HCT116 (cell line): ENCODE data around the gene PXN. TPM values are rescaled to one million over a fixed set of nuclear protein-coding genes. Genes with fewer than 3 reads are reported as not detected.

Experiments used
- ATAC-seq: fragments of 200-7000 bp; cut with Tn5 transposase; 2 replicates; pipeline ENCODE4 v1.9.1; 2020; ENCODE audit warnings: mild to moderate bottlenecking, moderate library complexity
- BruUV-seq: library from RNA; stranded (reverse); fragments of 400-500 nt; replicated peaks from 2 replicates; lab custom pipeline; 2021; lab: Mats Ljungman, UMichigan
- CTCF ChIA-PET: fragments of 300-600 bp; sonication (Branson Sonifier 250); formaldehyde crosslinking; loops from one replicate; lab custom pipeline; 2021; ENCODE audit warnings: antibody characterized with exemption; lab: Charles Lee
- POLR2A ChIA-PET: fragments of 300-600, 350-600 bp; sonication (Branson Sonifier 250); formaldehyde crosslinking; loops from one replicate; lab custom pipeline; 2021; ENCODE audit warnings: antibody characterized with exemption; lab: Charles Lee
- RAD21 ChIA-PET, 2 experiments: fragments of 300-600 bp; sonication (Branson Sonifier 250); formaldehyde crosslinking; loops; one replicate each; lab custom pipeline; 2023; ENCODE audit warnings: low total read pairs in 2 of 2; ENCODE audit not compliant: uncharacterized antibody in 2 of 2, unreplicated experiment in 2 of 2, low non-redundant PET in 1 of 2; lab: Charles Lee
- DNase-seq: peaks from one replicate; pipeline ENCODE4 v3.0.0-alpha.2; 2010; ENCODE audit warnings: low read depth, low spot score
- H2AFZ ChIP-seq: fragments of 200-600 bp; shearing (Covaris generic), sonication (generic); 2 replicates; pipeline ENCODE4 v1.6.1; 2017; ENCODE audit warnings: low read depth, mixed run types, mixed read lengths, antibody characterized with exemption, low read length; ENCODE audit not compliant: poor library complexity, severe bottlenecking
- H3K27ac ChIP-seq: 2 replicates; pipeline ENCODE4 v1.5.1; 2012; ENCODE audit warnings: low read depth, low read length
- H3K27me3 ChIP-seq: fragments of 200-600 bp; sonication (generic); 2 replicates; pipeline ENCODE4 v1.6.1; 2016; ENCODE audit warnings: mixed run types, low read length, mixed read lengths; ENCODE audit not compliant: insufficient read depth
- H3K36me3 ChIP-seq, 2 experiments: fragments of 200-500 bp in 1 of 2; fragments of 200-600 bp in 1 of 2; sonication (Bioruptor generic) in 1 of 2; sonication (generic) in 1 of 2; 2 replicates each; pipeline versions ENCODE4 v1.5.1 to v1.6.1; 2014 to 2016; ENCODE audit warnings: low read length in 2 of 2, inconsistent platforms in 1 of 2, mixed read lengths in 1 of 2, mixed run types in 1 of 2; ENCODE audit not compliant: insufficient read depth in 2 of 2, control insufficient read depth in 1 of 2
- H3K4me1 ChIP-seq, 2 experiments: fragments of 200-600 bp in 1 of 2; sonication (generic) in 1 of 2; 2 replicates each; pipeline versions ENCODE4 v1.5.1 to v1.6.1; 2012 to 2017; ENCODE audit warnings: low read length in 2 of 2, inconsistent platforms in 1 of 2, mild to moderate bottlenecking in 1 of 2, mixed read lengths in 1 of 2, mixed run types in 1 of 2, moderate library complexity in 1 of 2; ENCODE audit not compliant: insufficient read depth in 2 of 2, control insufficient read depth in 1 of 2
- H3K4me2 ChIP-seq: fragments of 200-600 bp; sonication (generic); 2 replicates; pipeline ENCODE4 v1.6.1; 2017; ENCODE audit warnings: mixed run types, low read length, mixed read lengths
- H3K4me3 ChIP-seq, 2 experiments: fragments of 200-600 bp in 1 of 2; sonication (generic) in 1 of 2; replicated peaks in 1 of 2; 2 replicates each; pipeline ENCODE4 v1.5.1; 2011 to 2016; ENCODE audit warnings: low read length in 2 of 2, control low read depth in 1 of 2, low read depth in 1 of 2, mild to moderate bottlenecking in 1 of 2, mixed read lengths in 1 of 2, mixed run types in 1 of 2
- H3K79me2 ChIP-seq: fragments of 200-600 bp; sonication (generic); 2 replicates; pipeline ENCODE4 v1.6.1; 2017; ENCODE audit warnings: mild to moderate bottlenecking, mixed run types, low read length, moderate library complexity, mixed read lengths; ENCODE audit not compliant: insufficient read depth
- H3K9ac ChIP-seq: fragments of 200-600 bp; sonication (generic); 2 replicates; pipeline ENCODE4 v1.6.1; 2016; ENCODE audit warnings: low read length, mixed read lengths
- H3K9me2 ChIP-seq: fragments of 200-600 bp; sonication (generic), shearing (Covaris generic); 2 replicates; pipeline ENCODE4 v1.6.1; 2017; ENCODE audit warnings: mixed run types, mild to moderate bottlenecking, moderate library complexity; ENCODE audit not compliant: insufficient read depth
- H3K9me3 ChIP-seq, 2 experiments: fragments of 200-500 bp in 1 of 2; fragments of 200-600 bp in 1 of 2; sonication (Bioruptor generic) in 1 of 2; sonication (generic) in 1 of 2; 2 replicates each; pipeline ENCODE4 v1.6.1; 2014 to 2017; ENCODE audit warnings: low read length in 2 of 2, mixed read lengths in 2 of 2, inconsistent platforms in 1 of 2, low read depth in 1 of 2, mild to moderate bottlenecking in 1 of 2, mixed run types in 1 of 2, moderate library complexity in 1 of 2; ENCODE audit not compliant: control insufficient read depth in 1 of 2, insufficient read depth in 1 of 2
- H4K20me1 ChIP-seq: fragments of 200-600 bp; sonication (generic), shearing (Covaris generic); 2 replicates; pipeline ENCODE4 v1.6.1; 2017; ENCODE audit warnings: mixed run types, mild to moderate bottlenecking, moderate library complexity; ENCODE audit not compliant: insufficient read depth
- POLR2AphosphoS5 ChIP-seq: IDR thresholded peaks from 2 replicates; pipeline ENCODE4 v1.6.1; 2011; ENCODE audit warnings: mild to moderate bottlenecking, low read depth, low read length, moderate library complexity
- intact Hi-C: fragments of 100-400 bp; cut with micrococcal nuclease; formaldehyde crosslinking; loops from 2 replicates; pipeline ENCODE4 v1.10.0; 2022
- total RNA-seq: library from RNA; stranded (reverse); gene quantifications from one replicate; pipeline ENCODE4 v1.2.1, GENCODE V29; 2021; ENCODE audit not compliant: unreplicated experiment
- TF ChIP-seq, protein P1 (sequence below): IDR thresholded peaks from 2 replicates; pipeline ENCODE4 v1.6.1; 2012; ENCODE audit warnings: low read depth

The PXN gene
- total RNA-seq, 1 experiment from 2014 or later: 211 TPM

DNA sequence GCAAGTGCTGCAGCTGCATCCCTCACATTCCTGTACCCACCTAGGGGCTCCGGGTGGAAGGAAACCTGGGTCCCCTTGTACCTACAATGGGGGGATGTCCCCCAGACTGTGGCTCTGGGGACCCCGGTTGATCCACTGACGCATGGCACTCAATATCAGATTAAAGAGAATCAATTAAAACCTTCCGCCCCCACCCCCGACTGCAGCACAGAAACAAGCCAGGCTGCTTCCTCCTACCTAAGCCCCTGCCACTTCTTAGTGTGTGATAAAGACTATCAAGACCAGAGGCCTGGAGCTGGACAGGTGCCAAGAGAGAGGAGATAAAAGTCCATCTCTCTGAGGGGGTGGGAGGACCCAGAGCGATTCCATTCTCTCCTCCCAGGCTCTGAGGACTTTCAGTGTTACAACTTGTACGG lies 36.5 kb downstream of the PXN start:
- Histone ChIP-seq H3K9me2 (no peaks in the 10 kb centered on the region), H3K9me3 (no peaks in the 10 kb centered on the region), H3K4me2 (peak overlapping the region; percentile 95), H3K4me3 (peak overlapping the region; percentile 19 to 58; a peak in 3 of 4 replicates), H3K27me3 (no peaks in the 10 kb centered on the region), H3K36me3 (peaks cover 2 to 27% of the 10 kb centered on the region in 2 experiments; a peak in 2 of 4 replicates), H3K79me2 (peaks cover 95% of the 10 kb centered on the region), H3K9ac (peak overlapping the region; percentile 87), H4K20me1 (peaks cover 8% of the 10 kb centered on the region; the same call in 1 of the 2 replicates), H3K27ac (peak overlapping the region; percentile 100), H2AFZ (no peak overlapping the region)
- POLR2A ChIA-PET: interaction anchor here (4.3 to 8.9 kb wide), 4 partner anchors 27 to 62 kb away, joined by 52 to 394 read pairs (median 120); partner anchors contain the start of genes PXN, RNU4-1, RNU4-2 and RPLP0
- RAD21 ChIA-PET: interaction anchor here (1.4 to 5.4 kb wide), 4 partner anchors 35 to 62 kb away, joined by 5 to 62 read pairs (median 22); partner anchors contain the start of genes PXN (in 2 of the 2) and RNU4-2 (in 1 of the 2)
- CTCF ChIA-PET: interaction anchor here (1.1 to 8.1 kb wide), 9 partner anchors 19 to 98 kb away, joined by 3 to 181 read pairs (median 10); partner anchors contain the start of genes PLA2G1B, PXN, RNU4-1 and RNU4-2
- DNase-seq (no peak), ATAC-seq (no peak)
- intact Hi-C loops: no loop called here
- TF ChIP-seq, protein P1, sequence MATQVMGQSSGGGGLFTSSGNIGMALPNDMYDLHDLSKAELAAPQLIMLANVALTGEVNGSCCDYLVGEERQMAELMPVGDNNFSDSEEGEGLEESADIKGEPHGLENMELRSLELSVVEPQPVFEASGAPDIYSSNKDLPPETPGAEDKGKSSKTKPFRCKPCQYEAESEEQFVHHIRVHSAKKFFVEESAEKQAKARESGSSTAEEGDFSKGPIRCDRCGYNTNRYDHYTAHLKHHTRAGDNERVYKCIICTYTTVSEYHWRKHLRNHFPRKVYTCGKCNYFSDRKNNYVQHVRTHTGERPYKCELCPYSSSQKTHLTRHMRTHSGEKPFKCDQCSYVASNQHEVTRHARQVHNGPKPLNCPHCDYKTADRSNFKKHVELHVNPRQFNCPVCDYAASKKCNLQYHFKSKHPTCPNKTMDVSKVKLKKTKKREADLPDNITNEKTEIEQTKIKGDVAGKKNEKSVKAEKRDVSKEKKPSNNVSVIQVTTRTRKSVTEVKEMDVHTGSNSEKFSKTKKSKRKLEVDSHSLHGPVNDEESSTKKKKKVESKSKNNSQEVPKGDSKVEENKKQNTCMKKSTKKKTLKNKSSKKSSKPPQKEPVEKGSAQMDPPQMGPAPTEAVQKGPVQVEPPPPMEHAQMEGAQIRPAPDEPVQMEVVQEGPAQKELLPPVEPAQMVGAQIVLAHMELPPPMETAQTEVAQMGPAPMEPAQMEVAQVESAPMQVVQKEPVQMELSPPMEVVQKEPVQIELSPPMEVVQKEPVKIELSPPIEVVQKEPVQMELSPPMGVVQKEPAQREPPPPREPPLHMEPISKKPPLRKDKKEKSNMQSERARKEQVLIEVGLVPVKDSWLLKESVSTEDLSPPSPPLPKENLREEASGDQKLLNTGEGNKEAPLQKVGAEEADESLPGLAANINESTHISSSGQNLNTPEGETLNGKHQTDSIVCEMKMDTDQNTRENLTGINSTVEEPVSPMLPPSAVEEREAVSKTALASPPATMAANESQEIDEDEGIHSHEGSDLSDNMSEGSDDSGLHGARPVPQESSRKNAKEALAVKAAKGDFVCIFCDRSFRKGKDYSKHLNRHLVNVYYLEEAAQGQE: no peak
- peak; percentile 9; the same call in 1 of the 2 replicates for TF ChIP-seq POLR2AphosphoS5
- TF ChIP-seq, all 23 proteins: peak for 1
- peaks cover 61 to 91% of the 10 kb centered on the region in 2 experiments for H3K4me1 ChIP-seq
- no TSS peak for BruUV-seq
